ENCODE measurements around the gene LMTK2. TPM values are rescaled to one million over a fixed set of nuclear protein-coding genes. Genes with fewer than 3 reads are reported as not detected.

LMTK2 gene
- total and polyA plus RNA-seq, 2 donors (not counting 1 experiment from before 2014, with no cell fraction given): 4.9 to 13.1 TPM

GRCh38 chr7:98066208-98066607, 40.5 kb upstream of the LMTK2 start:
- TF ChIP-seq EZH2 (IDR thresholded peaks at IDR 0.05; ENCODE audit: borderline replicate concordance, insufficient read depth, low read depth, low read length, poor library complexity, severe bottlenecking) (no peak), CTCF (IDR thresholded peaks at IDR 0.05) (no peak)
- Mint-ChIP-seq H3K4me1 (no peaks in the 10 kb centered on the region), H3K27me3 (peaks cover 18% of the 10 kb centered on the region), H3K27ac (no peak overlapping the region), H3K4me3 (no peak overlapping the region), H3K9me3 (ENCODE audit: insufficient read depth) (no peaks in the 10 kb centered on the region)
- ATAC-seq (ENCODE audit: low read depth) (no peak), DNase-seq (no peak)
- no peaks in the 10 kb centered on the region for H3K36me3 ChIP-seq (replicated peaks in 1 of 2; ENCODE audit: control extremely low read depth in 1 of 2, control insufficient read depth in 1 of 2, extremely low read depth in 1 of 2, insufficient read depth in 2 of 2, low read length in 1 of 2)
- no peaks in the 10 kb centered on the region for H3K79me2 ChIP-seq (ENCODE audit: control insufficient read depth, insufficient read depth, low read length)
- no peak overlapping the region for H3K4me3 ChIP-seq (ENCODE audit: control extremely low read depth in 1 of 5, extremely low read depth in 1 of 5, insufficient read depth in 1 of 5, low read depth in 2 of 5, low read length in 4 of 5)
- intact Hi-C loops (cut with micrococcal nuclease): no loop called here
- no peaks in the 10 kb centered on the region for H3K4me1 ChIP-seq (ENCODE audit: control insufficient read depth in 2 of 2, insufficient read depth in 2 of 2, low read length in 2 of 2)
- H3K27me3 ChIP-seq (replicated peaks in 1 of 4; ENCODE audit: control extremely low read depth in 1 of 4, control insufficient read depth in 3 of 4, insufficient read depth in 4 of 4, low read length in 3 of 4): peaks cover 0 to 15% (median 0%) of the 10 kb centered on the region in 4 experiments
- H3K4me2 ChIP-seq (replicated peaks; ENCODE audit: low read depth, low read length, poor library complexity, severe bottlenecking): no peak overlapping the region
- H3K9me3 ChIP-seq (ENCODE audit: control extremely low read depth in 1 of 3, control insufficient read depth in 2 of 3, insufficient read depth in 1 of 3, low read length in 2 of 3): peaks cover 0 to 32% (median 2%) of the 10 kb centered on the region in 3 donors
- H2AFZ ChIP-seq (ENCODE audit: insufficient read depth, low read depth, low read length, poor library complexity, severe bottlenecking): no peak overlapping the region
- no peaks in the 10 kb centered on the region for H4K20me1 ChIP-seq (ENCODE audit: control insufficient read depth, insufficient read depth, low read length, poor library complexity, severe bottlenecking)
- no peak overlapping the region for H3K9ac ChIP-seq (ENCODE audit: low read length)
- POLR2A ChIA-PET: no interaction called here
- WGBS (ENCODE audit: insufficient coverage): 57% methylated on average over 2 of the region's 5 CpGs
- H3K27ac ChIP-seq (ENCODE audit: low read length in 2 of 2): no peak overlapping the region
- CTCF ChIA-PET: no interaction called here

DNA sequence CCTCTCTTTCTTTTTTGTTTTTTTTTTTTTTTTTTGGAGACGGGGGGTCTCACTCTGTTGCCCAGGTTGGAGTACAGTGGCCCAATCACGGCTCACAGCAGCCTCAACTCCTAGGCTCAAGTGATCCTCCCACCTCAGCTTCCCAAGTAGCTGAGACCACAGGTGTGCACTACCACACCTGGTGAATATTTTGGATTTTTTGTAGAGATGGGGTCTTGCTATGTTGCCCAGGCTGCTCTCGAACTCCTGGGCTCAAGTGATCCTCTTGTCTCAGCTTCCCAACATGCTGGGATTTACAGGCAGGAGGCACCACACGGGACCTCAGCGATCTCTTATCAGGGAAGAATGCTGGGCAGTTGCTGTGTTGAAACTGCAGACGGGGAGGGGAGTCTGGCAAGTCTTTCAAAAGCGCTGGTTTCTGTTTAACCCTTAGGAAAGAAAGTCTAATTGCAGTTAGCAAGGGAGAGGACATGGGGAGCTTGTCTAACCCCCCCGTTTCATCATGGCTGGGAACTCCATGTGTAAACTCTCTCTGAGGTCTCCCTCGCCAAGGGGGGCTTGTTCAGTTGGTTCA, 39.6 kb upstream of the LMTK2 start:
- H2AFZ ChIP-seq (ENCODE audit: insufficient read depth, low read depth, low read length, poor library complexity, severe bottlenecking): no peak overlapping the region
- no peak overlapping the region for H3K27ac Mint-ChIP-seq
- ChIA-PET CTCF (no interaction called here), POLR2A (no interaction called here)
- peaks cover 0 to 32% (median 2%) of the 10 kb centered on the region in 3 donors for H3K9me3 ChIP-seq (ENCODE audit: control extremely low read depth in 1 of 3, control insufficient read depth in 2 of 3, insufficient read depth in 1 of 3, low read length in 2 of 3)
- H4K20me1 ChIP-seq (ENCODE audit: control insufficient read depth, insufficient read depth, low read length, poor library complexity, severe bottlenecking): no peaks in the 10 kb centered on the region
- no peaks in the 10 kb centered on the region for H3K4me1 Mint-ChIP-seq
- H3K4me3 ChIP-seq (ENCODE audit: control extremely low read depth in 1 of 5, extremely low read depth in 1 of 5, insufficient read depth in 1 of 5, low read depth in 2 of 5, low read length in 4 of 5): no peak overlapping the region
- no peaks in the 10 kb centered on the region for H3K36me3 ChIP-seq (replicated peaks in 1 of 2; ENCODE audit: control extremely low read depth in 1 of 2, control insufficient read depth in 1 of 2, extremely low read depth in 1 of 2, insufficient read depth in 2 of 2, low read length in 1 of 2)
- TF ChIP-seq EZH2 (IDR thresholded peaks at IDR 0.05; ENCODE audit: borderline replicate concordance, insufficient read depth, low read depth, low read length, poor library complexity, severe bottlenecking) (no peak), CTCF (IDR thresholded peaks at IDR 0.05) (no peak)
- H3K9me3 Mint-ChIP-seq (ENCODE audit: insufficient read depth): no peaks in the 10 kb centered on the region
- no peak for ATAC-seq (ENCODE audit: low read depth)
- intact Hi-C loops (cut with micrococcal nuclease): no loop called here
- H3K79me2 ChIP-seq (ENCODE audit: control insufficient read depth, insufficient read depth, low read length): no peaks in the 10 kb centered on the region
- H3K27me3 ChIP-seq (replicated peaks in 1 of 4; ENCODE audit: control extremely low read depth in 1 of 4, control insufficient read depth in 3 of 4, insufficient read depth in 4 of 4, low read length in 3 of 4): peaks cover 0 to 15% (median 0%) of the 10 kb centered on the region in 4 experiments
- DNase-seq: no peak
- H3K27me3 Mint-ChIP-seq: peaks cover 18% of the 10 kb centered on the region
- no peaks in the 10 kb centered on the region for H3K4me1 ChIP-seq (ENCODE audit: control insufficient read depth in 2 of 2, insufficient read depth in 2 of 2, low read length in 2 of 2)
- no peak overlapping the region for H3K27ac ChIP-seq (ENCODE audit: low read length in 2 of 2)
- WGBS (ENCODE audit: insufficient coverage): 84% methylated on average over 6 of the region's 9 CpGs
- no peak overlapping the region for H3K4me3 Mint-ChIP-seq
- no peak overlapping the region for H3K4me2 ChIP-seq (replicated peaks; ENCODE audit: low read depth, low read length, poor library complexity, severe bottlenecking)
- H3K9ac ChIP-seq (ENCODE audit: low read length): no peak overlapping the region

Measured in B cell (primary cell).